ENCODE results near the gene PHIP.
"Not testable (repeated sequence)": the region's sequence is repeated elsewhere in the genome, so short reads cannot be mapped to it uniquely, and the experiment has no call there.

Gene PHIP

GRCh38 chr6:79078075-79078969 lies at the start of gene PHIP:
TSS of gene PHIP (minus strand) at chr6:79078254. CDS start at chr6:79078068, 186 bp downstream.
- peak; percentile 92 for DNase-seq

GRCh38 chr6:79127660-79128059 lies 49.6 kb upstream of the PHIP start:
- no peak for DNase-seq

DNA sequence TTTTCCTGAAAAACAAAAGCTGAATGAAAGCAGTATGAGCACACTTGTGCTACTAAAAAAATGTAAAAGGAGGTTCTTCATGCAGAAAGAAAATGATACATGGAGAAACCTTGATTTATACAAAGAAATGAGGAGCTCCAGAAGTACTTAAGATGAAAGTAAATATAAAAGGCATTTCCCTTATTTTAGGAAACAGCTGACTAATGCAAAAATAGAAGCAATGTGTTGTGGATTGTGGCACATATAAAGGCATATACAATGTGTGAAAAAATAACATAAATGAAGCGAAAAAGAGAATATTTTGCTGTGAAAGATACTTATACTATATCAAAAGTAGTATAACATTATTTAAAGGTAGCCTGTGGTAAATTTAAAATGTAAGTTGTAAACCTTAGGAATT lies 41.2 kb upstream of the PHIP start:
- DNase-seq, result no peak

GRCh38 chr6:79117752-79118151 lies 39.7 kb upstream of the PHIP start:
- DNase-seq, result no peak

DNA sequence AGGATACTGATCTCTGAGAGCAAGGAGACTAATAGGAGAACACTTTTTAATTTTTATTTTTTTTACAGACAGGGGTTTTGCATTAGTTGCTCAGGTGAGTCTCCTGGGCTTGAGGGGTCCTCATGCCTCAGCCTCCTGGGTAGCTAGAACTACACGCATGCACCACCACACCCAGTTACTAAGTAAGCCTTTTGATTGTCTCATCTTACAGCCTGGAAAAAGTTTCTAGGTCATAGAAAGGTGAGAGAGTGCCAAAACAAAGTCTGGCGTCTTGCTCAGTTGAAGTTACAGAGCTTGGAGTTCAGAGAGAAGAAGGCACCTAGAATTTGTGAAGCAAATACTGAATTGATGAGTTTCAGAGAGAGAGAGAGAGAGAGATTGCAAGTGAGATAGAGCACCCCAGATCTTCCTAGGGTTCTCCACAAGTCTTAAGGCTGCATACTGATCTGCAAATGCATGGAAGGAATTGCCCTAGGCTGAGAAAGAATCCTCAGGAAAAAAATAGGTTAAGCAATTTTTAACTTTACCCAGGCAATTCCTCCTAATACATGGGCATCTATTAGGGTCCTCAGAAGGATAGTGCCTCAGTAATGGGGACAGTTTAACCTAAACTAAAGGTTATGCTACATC lies 37.6 kb upstream of the PHIP start:
- no peak for DNase-seq

GRCh38 chr6:79111549-79111948 lies 33.5 kb upstream of the PHIP start:
- DNase-seq, result no peak

- no peak for DNase-seq
Measured at GRCh38 chr6:79101164-79101563, 23.1 kb upstream of the PHIP start.

DNA sequence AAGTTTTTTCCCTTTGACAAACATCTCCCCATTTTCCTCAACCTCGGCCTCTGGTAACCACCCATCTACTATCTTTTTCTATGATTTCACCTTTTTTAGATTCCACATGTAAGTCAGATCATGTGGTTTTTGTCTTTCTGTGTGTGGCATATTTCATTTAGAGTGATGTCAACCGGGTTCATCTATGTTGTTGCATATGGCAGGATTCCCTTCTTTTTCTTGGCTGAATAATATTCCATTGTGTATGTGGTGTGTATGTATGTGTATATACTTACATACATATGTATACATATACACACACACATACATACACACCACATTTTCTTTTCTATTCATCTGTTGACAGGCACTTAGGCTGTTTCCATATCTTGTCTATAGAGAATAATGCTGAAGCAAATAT lies 22.2 kb upstream of the PHIP start:
- no peak for DNase-seq

DNA sequence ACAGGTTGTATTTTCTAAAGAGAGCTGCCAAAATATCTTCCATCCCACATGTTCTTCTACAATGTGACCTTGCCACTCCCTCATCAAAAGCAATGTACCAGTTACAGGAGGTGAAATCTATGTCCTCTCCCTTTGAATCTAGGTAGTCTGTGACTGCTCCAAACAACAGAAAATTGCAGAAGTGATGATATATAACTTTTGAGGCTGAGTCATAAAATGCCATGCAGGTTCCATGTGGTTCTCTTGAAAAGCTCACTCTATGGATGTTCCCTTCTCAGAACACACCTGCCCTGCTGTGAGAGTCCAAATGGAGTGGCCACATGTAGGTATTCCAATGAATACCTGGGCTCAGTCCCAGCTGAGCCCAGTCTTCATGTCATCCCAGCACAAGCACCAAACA lies 16.9 kb upstream of the PHIP start:
- DNase-seq, result no peak

DNA sequence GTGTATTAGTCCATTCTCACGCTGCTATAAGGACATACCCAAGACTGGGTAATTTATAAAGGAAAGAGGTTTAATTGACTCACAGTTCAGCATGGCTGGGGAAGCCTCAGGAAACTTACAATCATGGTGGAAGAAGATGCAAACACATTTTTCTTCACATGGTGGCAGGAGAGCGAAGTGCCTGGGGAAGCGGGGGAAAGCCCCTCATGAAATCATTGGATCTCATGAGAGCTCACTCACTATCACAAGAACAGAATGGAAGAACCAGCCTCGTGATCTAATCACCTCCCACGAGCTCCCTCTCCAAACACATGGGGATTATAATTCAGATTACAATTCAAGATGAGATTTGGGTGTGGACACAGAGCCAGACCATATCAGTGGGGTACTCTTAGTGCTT lies 13.7 kb upstream of the PHIP start:
- not testable (repeated sequence) for DNase-seq

- no peak for DNase-seq
Measured at GRCh38 chr6:79089552-79090404, 11.7 kb upstream of the PHIP start.

DNA sequence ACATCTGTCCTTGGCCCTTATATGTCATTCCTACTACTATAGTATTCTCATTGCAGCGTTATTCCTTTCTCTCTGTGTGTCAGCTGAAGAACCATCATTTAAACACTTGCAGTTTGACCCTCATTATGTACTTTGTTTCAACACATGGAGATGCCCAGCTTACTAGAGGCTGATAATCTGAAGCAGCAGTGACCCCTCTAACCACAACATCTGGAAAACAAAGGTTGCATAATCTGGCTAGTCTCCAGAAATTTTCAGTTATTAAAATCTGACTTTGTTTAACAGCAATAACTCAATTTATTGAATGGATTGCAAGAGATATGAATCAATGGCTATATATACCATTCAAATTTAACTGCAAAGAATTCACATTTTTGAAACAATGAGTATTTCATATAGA lies 6.6 kb upstream of the PHIP start:
- no peak for DNase-seq

- no peak for DNase-seq
Measured at GRCh38 chr6:79082304-79082703, 4.2 kb upstream of the PHIP start.

GRCh38 chr6:79081663-79082062 lies 3.6 kb upstream of the PHIP start:
- no peak for DNase-seq

DNA sequence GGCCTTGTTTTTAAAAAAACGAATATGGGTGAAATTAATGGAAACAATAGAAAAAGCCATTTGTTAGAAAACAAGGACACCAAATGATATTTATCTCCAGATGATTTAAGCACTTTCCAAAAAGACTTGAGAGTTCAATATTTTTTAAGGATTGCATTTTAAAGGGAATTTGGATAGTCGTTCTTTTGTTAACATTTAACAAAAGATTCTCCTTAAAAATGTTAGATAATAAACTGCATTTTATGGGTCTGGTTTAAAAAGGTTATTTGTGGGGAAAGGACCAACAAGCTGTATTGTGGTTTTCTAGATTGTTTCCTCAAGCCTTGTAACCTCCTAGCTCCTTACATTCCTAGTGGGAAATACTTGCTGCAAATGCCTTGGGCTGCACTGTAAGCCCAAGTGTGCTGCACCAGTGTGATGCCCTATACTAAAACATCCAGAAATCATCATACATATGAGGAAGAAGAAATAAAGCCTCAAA lies 1.5 kb upstream of the PHIP start:
- DNase-seq, result no peak

DNA sequence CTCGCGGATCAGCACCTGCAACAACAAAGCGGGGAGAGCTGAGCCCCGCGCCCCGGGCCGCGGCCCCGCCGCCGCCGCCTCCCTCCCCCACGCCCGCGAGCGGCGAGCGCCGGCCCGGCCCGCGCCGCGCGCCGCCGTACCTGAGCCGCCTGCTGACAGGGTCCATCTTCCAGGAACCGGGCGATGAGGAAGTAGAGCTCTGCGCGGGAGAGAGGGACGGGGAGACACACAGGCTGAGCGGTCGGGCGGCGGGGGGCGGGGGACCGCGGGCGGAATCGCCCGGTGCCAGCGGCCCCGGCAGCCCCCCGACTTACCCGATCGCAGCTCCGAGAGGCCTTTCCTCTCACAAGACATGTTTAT lies 359 bp downstream of the PHIP start:
- DNase-seq, result no peak

DNA sequence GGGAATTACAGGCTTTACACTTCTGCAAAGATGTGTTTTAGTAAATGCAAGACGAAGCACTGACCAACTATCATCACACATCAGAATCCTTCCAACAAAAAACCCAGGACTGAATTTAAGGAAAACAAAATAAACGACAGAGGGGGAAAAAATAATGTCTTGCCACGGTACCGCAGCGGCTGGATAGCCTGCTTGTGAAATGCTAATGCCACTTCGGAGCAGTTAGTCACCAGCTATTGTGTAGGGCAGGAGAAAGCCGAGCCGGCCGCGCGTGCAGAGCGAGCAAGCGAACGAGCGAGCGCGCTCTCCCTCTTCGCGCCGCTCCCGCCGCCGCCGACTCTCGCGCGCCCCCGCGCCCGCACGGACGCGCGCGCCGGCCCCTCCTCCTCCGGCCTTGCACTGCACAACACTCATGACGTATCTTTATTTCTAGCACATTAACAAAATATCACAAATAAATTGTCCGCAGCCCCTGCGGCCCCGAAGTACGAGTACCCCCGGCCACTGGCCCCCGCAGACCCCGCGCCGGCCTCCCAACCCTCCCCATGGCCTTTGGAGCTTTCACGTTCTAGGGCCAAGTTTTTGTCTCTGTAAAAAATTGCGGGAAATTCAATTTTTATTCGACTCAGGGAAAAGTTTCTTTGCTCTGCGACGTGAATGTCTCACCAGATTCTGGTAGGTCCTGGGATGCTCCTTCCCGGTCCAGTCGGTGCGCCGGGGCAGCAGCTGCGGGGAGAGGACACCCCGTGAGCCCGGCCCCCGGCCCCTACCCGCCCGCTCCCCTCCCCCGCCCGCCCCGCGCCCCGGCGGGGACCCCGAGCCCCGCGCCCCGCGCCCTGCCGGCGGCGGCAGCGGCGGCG lies 1.0 kb downstream of the PHIP start:
- peak; percentile 91 for DNase-seq

DNA sequence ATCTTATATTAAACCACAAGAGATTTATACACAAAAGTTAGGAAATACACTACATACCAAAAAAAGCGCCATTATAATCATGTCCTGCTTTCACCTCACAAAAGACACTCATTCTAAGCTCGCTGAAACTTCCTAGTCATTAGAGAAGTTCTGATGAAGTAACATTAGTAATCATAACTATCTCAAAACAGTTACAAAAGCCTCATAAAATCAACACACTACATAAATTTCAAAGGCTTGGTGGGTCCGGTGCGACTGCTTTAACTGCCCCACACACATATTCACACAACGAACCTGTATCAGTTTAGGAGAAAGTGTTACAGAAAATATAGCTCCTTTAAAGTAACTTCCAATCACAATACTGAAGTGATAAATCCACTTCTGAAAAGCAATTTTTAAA lies 1.9 kb downstream of the PHIP start:
- DNase-seq, result no peak

DNA sequence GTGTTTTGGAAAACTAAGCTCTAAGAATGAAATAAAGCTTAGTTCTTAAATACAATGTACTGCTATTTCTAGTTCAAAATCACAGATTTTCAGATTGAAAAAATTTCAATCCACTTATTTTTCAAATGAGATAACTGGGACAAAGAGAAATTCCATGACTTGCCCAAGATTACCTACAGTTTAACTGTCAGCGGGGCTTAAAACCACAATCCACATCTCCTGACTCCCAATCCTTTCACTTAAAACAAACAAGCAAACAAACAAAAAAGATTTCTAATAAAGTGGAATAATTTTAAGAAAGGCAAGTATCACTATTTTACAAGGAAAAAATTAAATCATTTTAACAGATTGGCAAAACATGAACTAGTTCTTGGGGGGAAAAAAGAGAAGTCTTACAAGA lies 4.2 kb downstream of the PHIP start:
- DNase-seq, result no peak

GRCh38 chr6:79072640-79073181 lies 5.3 kb downstream of the PHIP start:
- no peak for DNase-seq

DNA sequence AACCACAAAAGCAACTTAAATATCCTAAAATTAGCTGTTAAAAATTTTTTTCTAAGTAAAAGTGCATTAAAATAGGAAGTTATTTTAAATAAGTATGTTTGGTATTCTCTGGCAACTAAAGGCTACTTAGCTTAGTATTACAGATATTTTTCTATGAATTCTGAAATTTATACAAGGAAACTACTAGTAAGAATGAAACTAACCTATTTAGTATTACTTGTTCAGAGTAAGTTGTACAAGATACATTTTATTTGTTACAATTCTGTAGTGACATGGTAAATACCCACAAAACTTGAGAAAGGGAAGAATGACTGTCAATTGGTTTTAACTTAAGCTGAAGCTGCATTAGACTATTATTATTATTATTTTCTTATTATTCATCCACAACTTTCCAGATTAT lies 6.5 kb downstream of the PHIP start:
- DNase-seq, result no peak

DNA sequence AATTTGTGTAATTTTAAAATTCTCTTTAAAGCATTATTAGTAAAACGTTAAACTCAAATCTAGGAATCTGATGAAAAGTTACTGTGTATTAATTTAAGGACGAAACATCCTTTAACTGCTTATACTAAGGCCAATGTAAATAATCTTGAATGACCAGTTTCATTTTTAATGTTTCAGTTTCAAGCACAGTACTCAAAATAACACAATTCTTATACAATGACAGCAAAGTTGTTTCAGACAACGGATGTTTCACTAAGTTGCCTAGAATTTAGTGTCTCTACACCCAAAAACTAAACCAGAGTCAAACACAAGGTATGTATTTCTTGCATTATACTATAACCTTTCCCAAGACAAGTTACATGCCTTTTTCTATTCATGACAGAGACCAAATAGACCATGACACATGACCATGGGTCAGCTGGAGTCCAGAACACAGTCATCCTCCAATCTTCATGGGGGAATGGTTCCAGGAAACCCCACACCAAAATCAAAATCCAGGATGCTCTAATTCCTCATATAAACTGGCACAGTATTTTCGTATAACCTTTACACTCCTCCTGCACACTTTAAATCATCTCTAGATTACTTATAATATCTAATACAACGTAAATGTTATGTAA lies 7.7 kb downstream of the PHIP start:
- DNase-seq, result no peak
